Measurements from ENCODE around the gene EIF5A2.
"Not testable (repeated sequence)": the region's sequence is repeated elsewhere in the genome, so short reads cannot be mapped to it uniquely, and the experiment has no call there.

EIF5A2 gene

GRCh38 chr3:170914212-170914611 is 5.8 kb upstream of the EIF5A2 start:
- no peak overlapping the region for H3K9ac ChIP-seq (ENCODE audit: low read length)

GRCh38 chr3:170911051-170911450 is 2.6 kb upstream of the EIF5A2 start:
- H3K27me3 ChIP-seq (ENCODE audit: control insufficient read depth, insufficient read depth, low read length) = no peaks in the 10 kb centered on the region
- H3K27ac ChIP-seq (ENCODE audit: low read depth, low read length) = no peak overlapping the region
- no peaks in the 10 kb centered on the region for H3K36me3 ChIP-seq (ENCODE audit: control insufficient read depth, insufficient read depth, low read length)
- H3K4me3 ChIP-seq (ENCODE audit: low read length) = no peak overlapping the region
- H3K9ac ChIP-seq (ENCODE audit: low read length) = no peak overlapping the region
- H3K4me1 ChIP-seq (ENCODE audit: control insufficient read depth, insufficient read depth, low read length) = peaks cover 7% of the 10 kb centered on the region

More at GRCh38 chr3:170914212-170914611, 5.8 kb upstream of the EIF5A2 start:
- no peaks in the 10 kb centered on the region for H3K36me3 ChIP-seq (ENCODE audit: control insufficient read depth, insufficient read depth, low read length)
- H3K27me3 ChIP-seq (ENCODE audit: control insufficient read depth, insufficient read depth, low read length) = no peaks in the 10 kb centered on the region
- H3K27ac ChIP-seq (ENCODE audit: low read depth, low read length) = no peak overlapping the region
- H3K4me3 ChIP-seq (ENCODE audit: low read length) = no peak overlapping the region
- no peaks in the 10 kb centered on the region for H3K4me1 ChIP-seq (ENCODE audit: control insufficient read depth, insufficient read depth, low read length)

GRCh38 chr3:170910542-170910941 is 2.1 kb upstream of the EIF5A2 start:
- H3K27ac ChIP-seq (ENCODE audit: low read depth, low read length) = no peak overlapping the region

GRCh38 chr3:170909129-170909903 is 879 bp upstream of the EIF5A2 start:
- peak overlapping the region; percentile 84 for H3K4me3 ChIP-seq (ENCODE audit: low read length)
- H3K27me3 ChIP-seq (ENCODE audit: control insufficient read depth, insufficient read depth, low read length) = no peaks in the 10 kb centered on the region
- H3K27ac ChIP-seq (ENCODE audit: low read depth, low read length) = no peak overlapping the region
- H3K9ac ChIP-seq (ENCODE audit: low read length) = no peak overlapping the region
- peaks cover 7% of the 10 kb centered on the region for H3K4me1 ChIP-seq (ENCODE audit: control insufficient read depth, insufficient read depth, low read length)
- H3K36me3 ChIP-seq (ENCODE audit: control insufficient read depth, insufficient read depth, low read length) = no peaks in the 10 kb centered on the region

More at GRCh38 chr3:170910542-170910941, 2.1 kb upstream of the EIF5A2 start:
- Histone ChIP-seq H3K9ac (ENCODE audit: low read length) (no peak overlapping the region), H3K36me3 (ENCODE audit: control insufficient read depth, insufficient read depth, low read length) (no peaks in the 10 kb centered on the region), H3K4me3 (ENCODE audit: low read length) (no peak overlapping the region), H3K27me3 (ENCODE audit: control insufficient read depth, insufficient read depth, low read length) (no peaks in the 10 kb centered on the region), H3K4me1 (ENCODE audit: control insufficient read depth, insufficient read depth, low read length) (peaks cover 7% of the 10 kb centered on the region)

- peak overlapping the region; percentile 61 for H3K27ac ChIP-seq (ENCODE audit: low read depth, low read length)
These were observed 701 bp downstream of the EIF5A2 start for GRCh38 chr3:170907637-170908234.

DNA sequence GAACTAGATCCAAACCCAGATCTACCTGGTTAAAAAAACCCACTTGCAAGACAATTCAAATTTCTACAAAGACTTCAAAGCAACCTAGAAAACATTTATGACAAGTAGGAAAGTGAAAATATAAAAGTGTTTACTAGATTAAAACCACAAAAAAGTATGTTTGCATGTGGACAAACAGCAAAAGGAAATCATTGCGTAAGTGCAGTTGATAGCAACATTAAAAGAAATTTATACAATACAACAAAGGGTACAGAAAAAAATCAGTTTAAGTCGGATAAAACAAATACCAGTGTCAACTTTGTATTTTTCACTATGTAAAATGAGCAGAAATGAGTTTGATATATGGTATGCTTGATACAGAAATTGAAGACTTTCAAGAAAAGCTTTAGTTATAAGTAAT is 2.6 kb downstream of the EIF5A2 start:
- no peak overlapping the region for H3K9ac ChIP-seq (ENCODE audit: low read length)
- no peak overlapping the region for H3K27ac ChIP-seq (ENCODE audit: low read depth, low read length)
- peaks cover 7% of the 10 kb centered on the region for H3K4me1 ChIP-seq (ENCODE audit: control insufficient read depth, insufficient read depth, low read length)
- no peaks in the 10 kb centered on the region for H3K36me3 ChIP-seq (ENCODE audit: control insufficient read depth, insufficient read depth, low read length)
- no peaks in the 10 kb centered on the region for H3K27me3 ChIP-seq (ENCODE audit: control insufficient read depth, insufficient read depth, low read length)
- no peak overlapping the region for H3K4me3 ChIP-seq (ENCODE audit: low read length)

More at GRCh38 chr3:170907637-170908234, 701 bp downstream of the EIF5A2 start:
- Histone ChIP-seq H3K4me1 (ENCODE audit: control insufficient read depth, insufficient read depth, low read length) (peaks cover 7% of the 10 kb centered on the region), H3K4me3 (ENCODE audit: low read length) (peak overlapping the region; percentile 84), H3K27me3 (ENCODE audit: control insufficient read depth, insufficient read depth, low read length) (no peaks in the 10 kb centered on the region), H3K9ac (ENCODE audit: low read length) (peak overlapping the region; percentile 62), H3K36me3 (ENCODE audit: control insufficient read depth, insufficient read depth, low read length) (no peaks in the 10 kb centered on the region)

- Histone ChIP-seq H3K36me3 (ENCODE audit: control insufficient read depth, insufficient read depth, low read length) (no peaks in the 10 kb centered on the region), H3K27ac (ENCODE audit: low read depth, low read length) (no peak overlapping the region), H3K4me1 (ENCODE audit: control insufficient read depth, insufficient read depth, low read length) (peaks cover 7% of the 10 kb centered on the region), H3K27me3 (ENCODE audit: control insufficient read depth, insufficient read depth, low read length) (no peaks in the 10 kb centered on the region), H3K4me3 (ENCODE audit: low read length) (no peak overlapping the region), H3K9ac (ENCODE audit: low read length) (no peak overlapping the region)
These were observed 5.3 kb downstream of the EIF5A2 start for GRCh38 chr3:170903123-170903522.

DNA sequence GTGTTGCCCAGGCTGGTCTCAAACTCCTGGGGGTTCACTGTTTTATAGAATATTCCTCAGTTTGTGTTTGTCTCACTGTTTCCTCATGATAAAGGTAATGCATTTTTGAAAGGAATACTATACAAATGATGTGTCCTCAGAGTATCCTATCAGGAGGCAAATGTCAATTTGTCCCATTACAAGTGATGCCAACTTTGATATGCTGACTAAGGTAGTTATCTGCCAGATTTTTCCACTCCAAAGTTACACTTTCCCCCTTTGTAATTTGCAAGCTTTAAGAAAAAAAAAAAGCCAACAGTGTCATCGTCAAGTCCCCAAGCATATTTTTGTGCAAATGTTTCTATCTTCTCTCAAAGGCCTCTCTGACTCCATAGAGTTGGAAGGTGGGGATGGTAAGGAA is 9.0 kb downstream of the EIF5A2 start:
- Histone ChIP-seq H3K36me3 (ENCODE audit: control insufficient read depth, insufficient read depth, low read length) (no peaks in the 10 kb centered on the region), H3K27ac (ENCODE audit: low read depth, low read length) (no peak overlapping the region), H3K27me3 (ENCODE audit: control insufficient read depth, insufficient read depth, low read length) (no peaks in the 10 kb centered on the region), H3K9ac (ENCODE audit: low read length) (no peak overlapping the region), H3K4me1 (ENCODE audit: control insufficient read depth, insufficient read depth, low read length) (no peaks in the 10 kb centered on the region), H3K4me3 (ENCODE audit: low read length) (no peak overlapping the region)

DNA sequence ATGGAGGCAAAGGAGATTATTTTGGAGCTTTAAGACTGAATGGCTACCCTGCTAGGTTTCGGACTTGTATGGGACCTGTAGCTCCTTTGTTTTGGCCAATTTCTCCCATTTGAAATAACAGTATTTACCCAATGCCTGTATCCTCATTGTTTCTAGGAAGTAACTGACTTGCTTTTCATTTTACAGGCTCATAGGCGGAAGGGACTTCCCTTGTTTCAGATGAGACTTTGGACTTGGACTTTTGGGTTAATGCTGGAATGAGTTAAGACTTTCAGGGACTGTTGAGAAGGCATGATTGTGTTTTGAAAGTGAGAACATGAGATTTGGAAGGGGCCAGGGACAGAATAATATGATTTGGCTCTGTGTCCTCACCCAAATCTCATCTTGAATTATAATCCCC is 10.5 kb downstream of the EIF5A2 start:
- H3K27me3 ChIP-seq (ENCODE audit: control insufficient read depth, insufficient read depth, low read length) = no peaks in the 10 kb centered on the region
- no peak overlapping the region for H3K4me3 ChIP-seq (ENCODE audit: low read length)
- no peaks in the 10 kb centered on the region for H3K4me1 ChIP-seq (ENCODE audit: control insufficient read depth, insufficient read depth, low read length)
- no peak overlapping the region for H3K9ac ChIP-seq (ENCODE audit: low read length)
- no peak overlapping the region for H3K27ac ChIP-seq (ENCODE audit: low read depth, low read length)
- H3K36me3 ChIP-seq (ENCODE audit: control insufficient read depth, insufficient read depth, low read length) = no peaks in the 10 kb centered on the region

- not testable (repeated sequence) for H3K4me1 ChIP-seq (ENCODE audit: control insufficient read depth, insufficient read depth, low read length); H3K9ac ChIP-seq (ENCODE audit: low read length); H3K4me3 ChIP-seq (ENCODE audit: low read length); H3K27me3 ChIP-seq (ENCODE audit: control insufficient read depth, insufficient read depth, low read length); H3K27ac ChIP-seq (ENCODE audit: low read depth, low read length); H3K36me3 ChIP-seq (ENCODE audit: control insufficient read depth, insufficient read depth, low read length)
These were observed 11.2 kb downstream of the EIF5A2 start for GRCh38 chr3:170897199-170897598.

GRCh38 chr3:170896781-170897180 is 11.7 kb downstream of the EIF5A2 start:
- H3K27me3 ChIP-seq (ENCODE audit: control insufficient read depth, insufficient read depth, low read length) = no peaks in the 10 kb centered on the region
- no peaks in the 10 kb centered on the region for H3K36me3 ChIP-seq (ENCODE audit: control insufficient read depth, insufficient read depth, low read length)
- no peak overlapping the region for H3K4me3 ChIP-seq (ENCODE audit: low read length)
- H3K9ac ChIP-seq (ENCODE audit: low read length) = no peak overlapping the region
- no peak overlapping the region for H3K27ac ChIP-seq (ENCODE audit: low read depth, low read length)
- H3K4me1 ChIP-seq (ENCODE audit: control insufficient read depth, insufficient read depth, low read length) = no peaks in the 10 kb centered on the region

GRCh38 chr3:170896333-170896732 is 12.1 kb downstream of the EIF5A2 start:
- not testable (repeated sequence) for H3K9ac ChIP-seq (ENCODE audit: low read length); H3K4me3 ChIP-seq (ENCODE audit: low read length); H3K27ac ChIP-seq (ENCODE audit: low read depth, low read length); H3K4me1 ChIP-seq (ENCODE audit: control insufficient read depth, insufficient read depth, low read length); H3K36me3 ChIP-seq (ENCODE audit: control insufficient read depth, insufficient read depth, low read length); H3K27me3 ChIP-seq (ENCODE audit: control insufficient read depth, insufficient read depth, low read length)

- Histone ChIP-seq H3K4me1 (ENCODE audit: control insufficient read depth, insufficient read depth, low read length) (no peaks in the 10 kb centered on the region), H3K27ac (ENCODE audit: low read depth, low read length) (no peak overlapping the region), H3K27me3 (ENCODE audit: control insufficient read depth, insufficient read depth, low read length) (no peaks in the 10 kb centered on the region), H3K4me3 (ENCODE audit: low read length) (no peak overlapping the region), H3K9ac (ENCODE audit: low read length) (no peak overlapping the region), H3K36me3 (ENCODE audit: control insufficient read depth, insufficient read depth, low read length) (no peaks in the 10 kb centered on the region)
These were observed 14.5 kb downstream of the EIF5A2 start for GRCh38 chr3:170893895-170894294.

Data from rectal smooth muscle tissue (tissue), 1 donor.